Mesenchymal stem cell (in vitro differentiated cells and primary cell): ENCODE results near the gene VIM.

Experiments used
- DNase-seq: peaks from one replicate; pipeline ENCODE4 v3.0.0-alpha.2; 2013
- H2AFZ ChIP-seq: one replicate; pipeline ENCODE4 v1.6.1; 2013; ENCODE audit warnings: low read depth, mild to moderate bottlenecking, control low read depth, inconsistent platforms, low read length, moderate library complexity
- H2AK5ac ChIP-seq: 2 replicates; pipeline ENCODE4 v1.6.1; 2013; ENCODE audit warnings: low read length, moderate library complexity, mild to moderate bottlenecking, inconsistent platforms; ENCODE audit not compliant: severe bottlenecking
- H2BK120ac ChIP-seq: one replicate; pipeline ENCODE4 v1.6.1; 2013; ENCODE audit warnings: low read depth, mild to moderate bottlenecking, inconsistent platforms, low read length, moderate library complexity
- H2BK12ac ChIP-seq, 2 experiments: one replicate each; pipeline ENCODE4 v1.6.1; 2013; ENCODE audit warnings: inconsistent platforms in 2 of 2, low read length in 2 of 2, mild to moderate bottlenecking in 2 of 2, moderate library complexity in 2 of 2, control low read depth in 1 of 2
- H2BK15ac ChIP-seq: one replicate; pipeline ENCODE4 v1.6.1; 2013; ENCODE audit warnings: mild to moderate bottlenecking, low read depth, inconsistent platforms; ENCODE audit not compliant: poor library complexity, severe bottlenecking
- H2BK5ac ChIP-seq: 2 replicates; pipeline ENCODE4 v1.6.1; 2013; ENCODE audit warnings: low read depth, mild to moderate bottlenecking, low read length, control low read depth, inconsistent platforms; ENCODE audit not compliant: poor library complexity, severe bottlenecking
- H3K14ac ChIP-seq, 2 experiments: one replicate each; pipeline ENCODE4 v1.6.1; 2013; ENCODE audit warnings: inconsistent platforms in 2 of 2, low read length in 2 of 2, control low read depth in 1 of 2, mild to moderate bottlenecking in 1 of 2, moderate library complexity in 1 of 2
- H3K18ac ChIP-seq, 2 experiments: one replicate each; pipeline ENCODE4 v1.6.1; 2013; ENCODE audit warnings: inconsistent platforms in 2 of 2, low read length in 2 of 2, control low read depth in 1 of 2, low read depth in 1 of 2, mild to moderate bottlenecking in 1 of 2
- H3K23ac ChIP-seq, 2 experiments: one replicate each; pipeline ENCODE4 v1.6.1; 2013; ENCODE audit warnings: inconsistent platforms in 2 of 2, low read length in 2 of 2, mild to moderate bottlenecking in 2 of 2, moderate library complexity in 2 of 2, control low read depth in 1 of 2
- H3K27ac ChIP-seq: 2 replicates; pipeline ENCODE4 v1.5.1; 2013; ENCODE audit warnings: mild to moderate bottlenecking, moderate library complexity, low read length, control low read depth, inconsistent platforms; ENCODE audit not compliant: poor library complexity, severe bottlenecking
- H3K27me3 ChIP-seq, 2 experiments: 2 replicates each; pipeline versions ENCODE4 v1.6.1 to v1.7.0; 2013; ENCODE audit warnings: low read length in 2 of 2, mild to moderate bottlenecking in 2 of 2, moderate library complexity in 2 of 2, control low read depth in 1 of 2, inconsistent platforms in 1 of 2; ENCODE audit not compliant: control insufficient read depth in 1 of 2, insufficient read depth in 1 of 2
- H3K36me3 ChIP-seq, 2 experiments: 2 replicates each; pipeline versions ENCODE4 v1.6.1 to v1.7.0; 2013; ENCODE audit warnings: low read length in 2 of 2, control low read depth in 1 of 2, inconsistent platforms in 1 of 2, low read depth in 1 of 2, mild to moderate bottlenecking in 1 of 2; ENCODE audit not compliant: insufficient read depth in 2 of 2, control insufficient read depth in 1 of 2
- H3K4ac ChIP-seq, 2 experiments: one replicate each; pipeline ENCODE4 v1.6.1; 2013; ENCODE audit warnings: inconsistent platforms in 2 of 2, low read length in 2 of 2, mild to moderate bottlenecking in 2 of 2, moderate library complexity in 2 of 2, control low read depth in 1 of 2, low read depth in 1 of 2
- H3K4me1 ChIP-seq: 2 replicates; pipeline ENCODE4 v1.6.1; 2013; ENCODE audit warnings: low read depth, low read length, control low read depth; ENCODE audit not compliant: control insufficient read depth, insufficient read depth
- H3K4me2 ChIP-seq: 2 replicates; pipeline ENCODE4 v1.6.1; 2013; ENCODE audit warnings: low read length, mild to moderate bottlenecking, inconsistent platforms; ENCODE audit not compliant: poor library complexity, severe bottlenecking
- H3K4me3 ChIP-seq, 2 experiments: 2 replicates each; pipeline versions ENCODE4 v1.5.1 to v1.7.0; 2013; ENCODE audit warnings: low read length in 2 of 2, mild to moderate bottlenecking in 2 of 2, control low read depth in 1 of 2, low read depth in 1 of 2; ENCODE audit not compliant: insufficient read depth in 1 of 2
- H3K79me1 ChIP-seq: replicated peaks from 2 replicates; pipeline ENCODE4 v1.6.1; 2013; ENCODE audit warnings: mild to moderate bottlenecking, control low read depth, low read length, inconsistent platforms; ENCODE audit not compliant: poor library complexity, severe bottlenecking
- H3K9ac ChIP-seq: 2 replicates; pipeline ENCODE4 v1.7.0; 2013; ENCODE audit warnings: mild to moderate bottlenecking, low read length, moderate library complexity
- H3K9me3 ChIP-seq: 2 replicates; pipeline ENCODE4 v1.7.0; 2013; ENCODE audit warnings: mild to moderate bottlenecking, low read length; ENCODE audit not compliant: control insufficient read depth
- H4K8ac ChIP-seq: one replicate; pipeline ENCODE4 v1.6.1; 2013; ENCODE audit warnings: inconsistent platforms, mild to moderate bottlenecking, low read length, moderate library complexity
- H4K91ac ChIP-seq: one replicate; pipeline ENCODE4 v1.6.1; 2013; ENCODE audit warnings: mild to moderate bottlenecking, low read length, inconsistent platforms
- WGBS: methylation state at CpG from one replicate; pipeline ENCODE4 v1.1.7; 2013; ENCODE audit warnings: mixed read lengths; 5-methylcytosine and 5-hydroxymethylcytosine counted together

The VIM gene

GRCh38 chr10:17216217-17216900 lies 11.7 kb upstream of the VIM start:
- H3K27ac ChIP-seq = peak overlapping the region; percentile 97

GRCh38 chr10:17216901-17217395 lies 11.1 kb upstream of the VIM start:
- Histone ChIP-seq H2BK15ac (peak overlapping the region; percentile 60), H2AFZ (no peak overlapping the region), H3K27ac (peak overlapping the region; percentile 97), H3K18ac (peak overlapping the region; percentile 87 to 92), H4K91ac (peak overlapping the region; percentile 87), H2BK5ac (peak overlapping the region; percentile 96), H3K9ac (peak overlapping the region; percentile 94), H3K4me2 (no peak overlapping the region), H2AK5ac (peak overlapping the region; percentile 79), H3K27me3 (no peaks in the 10 kb centered on the region), H3K79me1 (peaks cover 8% of the 10 kb centered on the region), H4K8ac (peak overlapping the region; percentile 83), H3K36me3 (no peaks in the 10 kb centered on the region), H2BK120ac (peak overlapping the region; percentile 85), H3K14ac (no peak overlapping the region), H3K4me3 (peak overlapping the region in 1 of 2 experiments; percentile 43), H3K4ac (peak overlapping the region; percentile 84 to 92), H3K9me3 (no peaks in the 10 kb centered on the region), H2BK12ac (peak overlapping the region; percentile 80 to 92), H3K4me1 (peaks cover 10% of the 10 kb centered on the region), H3K23ac (peak overlapping the region in 1 of 2 experiments; percentile 57)
- peak; percentile 73 for DNase-seq
- WGBS = 63% methylated on average over 2 of the region's 6 CpGs

More at GRCh38 chr10:17216217-17216900, 11.7 kb upstream of the VIM start:
- peak overlapping the region in 1 of 2 experiments; percentile 74 for H3K4me3 ChIP-seq
- peak overlapping the region; percentile 85 for H2BK120ac ChIP-seq
- no peak overlapping the region for H3K4me2 ChIP-seq
- peak overlapping the region; percentile 80 to 92 for H2BK12ac ChIP-seq
- H2BK15ac ChIP-seq = peak overlapping the region; percentile 60
- no peaks in the 10 kb centered on the region for H3K9me3 ChIP-seq
- DNase-seq = peak; percentile 99
- H2AFZ ChIP-seq = no peak overlapping the region
- peak overlapping the region in 1 of 2 experiments; percentile 57 for H3K23ac ChIP-seq
- H3K79me1 ChIP-seq = peaks cover 6% of the 10 kb centered on the region
- no peak overlapping the region for H3K14ac ChIP-seq
- peaks cover 0 to 3% of the 10 kb centered on the region in 2 experiments for H3K36me3 ChIP-seq
- H3K4ac ChIP-seq = peak overlapping the region; percentile 84 to 92
- peak overlapping the region; percentile 87 for H4K91ac ChIP-seq
- no peaks in the 10 kb centered on the region for H3K27me3 ChIP-seq
- peak overlapping the region; percentile 87 to 92 for H3K18ac ChIP-seq
- H3K4me1 ChIP-seq = peaks cover 8% of the 10 kb centered on the region
- H2BK5ac ChIP-seq = peak overlapping the region; percentile 96
- WGBS = 65% methylated on average over 5 of the region's 5 CpGs
- H4K8ac ChIP-seq = peak overlapping the region; percentile 83
- peak overlapping the region; percentile 94 for H3K9ac ChIP-seq
- H2AK5ac ChIP-seq = peak overlapping the region; percentile 79

GRCh38 chr10:17217631-17218232 lies 10.3 kb upstream of the VIM start:
- Histone ChIP-seq H2AK5ac (peak overlapping the region; percentile 70), H3K36me3 (no peaks in the 10 kb centered on the region), H2BK5ac (no peak overlapping the region), H4K91ac (no peak overlapping the region), H3K14ac (no peak overlapping the region), H3K4me1 (peaks cover 10% of the 10 kb centered on the region), H2BK120ac (no peak overlapping the region), H3K23ac (no peak overlapping the region), H2BK15ac (no peak overlapping the region), H3K18ac (no peak overlapping the region), H3K27me3 (no peaks in the 10 kb centered on the region), H3K4ac (no peak overlapping the region), H2AFZ (no peak overlapping the region), H3K79me1 (peaks cover 5% of the 10 kb centered on the region), H3K4me2 (no peak overlapping the region), H4K8ac (no peak overlapping the region), H3K27ac (peak overlapping the region; percentile 39), H3K9me3 (no peaks in the 10 kb centered on the region), H2BK12ac (no peak overlapping the region), H3K4me3 (peak overlapping the region in 1 of 2 experiments; percentile 22), H3K9ac (peak overlapping the region; percentile 94)
- 100% methylated on average over 1 of the region's 1 CpG for WGBS
- DNase-seq = peak; percentile 43

GRCh38 chr10:17219024-17219423 lies 9.0 kb upstream of the VIM start:
- Histone ChIP-seq H3K4me1 (peaks cover 10% of the 10 kb centered on the region), H2BK5ac (no peak overlapping the region), H3K4ac (no peak overlapping the region), H3K23ac (no peak overlapping the region), H3K27ac (no peak overlapping the region), H3K4me3 (no peak overlapping the region), H3K9me3 (no peaks in the 10 kb centered on the region), H4K91ac (no peak overlapping the region), H3K9ac (peak overlapping the region; percentile 94), H3K18ac (no peak overlapping the region), H2BK120ac (no peak overlapping the region), H3K4me2 (no peak overlapping the region), H2AFZ (no peak overlapping the region), H2AK5ac (no peak overlapping the region), H3K36me3 (no peaks in the 10 kb centered on the region), H3K79me1 (peaks cover 5% of the 10 kb centered on the region), H3K27me3 (no peaks in the 10 kb centered on the region), H2BK15ac (no peak overlapping the region), H3K14ac (no peak overlapping the region), H2BK12ac (no peak overlapping the region), H4K8ac (no peak overlapping the region)
- 100% methylated on average over 1 of the region's 2 CpGs for WGBS
- peak; percentile 21 for DNase-seq
